Neural progenitor cell (in vitro differentiated cells): Measurements from ENCODE around the gene PTGES3L.
"Not testable (repeated sequence)": the region's sequence is repeated elsewhere in the genome, so short reads cannot be mapped to it uniquely, and the experiment has no call there.

Experiments
- EZH2 ChIP-seq: fragments of 200-600 bp; sonication (generic); IDR thresholded peaks from 2 replicates; pipeline ENCODE4 v1.6.1; 2017; ENCODE audit warnings: antibody characterized with exemption, mild to moderate bottlenecking, moderate library complexity
- EZH2phosphoT487 ChIP-seq: fragments of 200-600 bp; sonication (generic); IDR thresholded peaks from 2 replicates; pipeline ENCODE4 v1.6.1; 2017; ENCODE audit warnings: antibody characterized with exemption
- TF ChIP-seq, protein P1 (sequence below): fragments of 200-600 bp; sonication (generic); IDR thresholded peaks from 2 replicates; pipeline ENCODE4 v1.5.1; 2017; ENCODE audit warnings: antibody characterized with exemption, mild to moderate bottlenecking

DNA sequence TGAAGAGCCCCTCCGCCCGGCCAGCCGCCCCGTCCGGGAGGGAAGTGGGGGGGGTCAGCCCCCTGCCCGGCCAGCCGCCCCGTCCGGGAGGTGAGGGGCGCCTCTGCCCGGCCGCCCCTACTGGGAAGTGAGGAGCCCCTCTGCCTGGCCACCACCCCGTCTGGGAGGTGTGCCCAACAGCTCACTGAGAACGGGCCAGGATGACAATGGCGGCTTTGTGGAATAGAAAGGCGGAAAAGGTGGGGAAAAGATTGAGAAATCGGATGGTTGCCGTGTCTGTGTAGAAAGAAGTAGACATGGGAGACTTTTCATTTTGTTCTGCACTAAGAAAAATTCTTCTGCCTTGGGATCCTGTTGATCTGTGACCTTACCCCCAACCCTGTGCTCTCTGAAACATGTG lies 6.6 kb downstream of the PTGES3L start:
- TF ChIP-seq, protein P1, sequence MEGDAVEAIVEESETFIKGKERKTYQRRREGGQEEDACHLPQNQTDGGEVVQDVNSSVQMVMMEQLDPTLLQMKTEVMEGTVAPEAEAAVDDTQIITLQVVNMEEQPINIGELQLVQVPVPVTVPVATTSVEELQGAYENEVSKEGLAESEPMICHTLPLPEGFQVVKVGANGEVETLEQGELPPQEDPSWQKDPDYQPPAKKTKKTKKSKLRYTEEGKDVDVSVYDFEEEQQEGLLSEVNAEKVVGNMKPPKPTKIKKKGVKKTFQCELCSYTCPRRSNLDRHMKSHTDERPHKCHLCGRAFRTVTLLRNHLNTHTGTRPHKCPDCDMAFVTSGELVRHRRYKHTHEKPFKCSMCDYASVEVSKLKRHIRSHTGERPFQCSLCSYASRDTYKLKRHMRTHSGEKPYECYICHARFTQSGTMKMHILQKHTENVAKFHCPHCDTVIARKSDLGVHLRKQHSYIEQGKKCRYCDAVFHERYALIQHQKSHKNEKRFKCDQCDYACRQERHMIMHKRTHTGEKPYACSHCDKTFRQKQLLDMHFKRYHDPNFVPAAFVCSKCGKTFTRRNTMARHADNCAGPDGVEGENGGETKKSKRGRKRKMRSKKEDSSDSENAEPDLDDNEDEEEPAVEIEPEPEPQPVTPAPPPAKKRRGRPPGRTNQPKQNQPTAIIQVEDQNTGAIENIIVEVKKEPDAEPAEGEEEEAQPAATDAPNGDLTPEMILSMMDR, result not testable (repeated sequence)
- TF ChIP-seq EZH2phosphoT487, EZH2: not testable (repeated sequence)
